GM12873 (cell line): ENCODE data around the gene CLDN2.

Source experiments
- TF ChIP-seq, protein P1 (sequence below): IDR thresholded peaks from 2 replicates; pipeline ENCODE4 v1.5.1; 2012; ENCODE audit warnings: low read depth, mild to moderate bottlenecking, moderate library complexity, low read length, control low read depth; ENCODE audit not compliant: insufficient read depth; ENCODE audit errors: missing control alignments

The CLDN2 gene

DNA sequence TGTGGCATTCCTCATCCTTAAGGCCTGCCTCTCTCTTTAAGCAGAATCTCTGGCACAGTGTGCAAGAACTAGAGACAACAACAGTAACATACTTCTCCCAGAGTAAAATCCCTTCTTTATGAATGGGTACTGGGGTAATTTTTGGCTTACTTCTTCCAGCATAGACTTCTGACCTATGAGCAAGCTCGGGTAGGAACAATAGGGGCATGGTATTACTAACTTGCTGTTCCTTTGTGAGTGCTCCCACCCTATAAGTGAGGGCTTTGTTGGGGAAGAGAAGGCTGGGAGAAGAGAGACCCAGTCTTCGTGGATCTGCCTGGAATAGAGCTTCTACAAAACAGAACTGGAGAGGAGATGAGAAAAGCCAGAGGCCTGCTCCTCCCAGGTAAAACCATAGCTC lies 30.2 kb downstream of the CLDN2 start:
- TF ChIP-seq, protein P1, sequence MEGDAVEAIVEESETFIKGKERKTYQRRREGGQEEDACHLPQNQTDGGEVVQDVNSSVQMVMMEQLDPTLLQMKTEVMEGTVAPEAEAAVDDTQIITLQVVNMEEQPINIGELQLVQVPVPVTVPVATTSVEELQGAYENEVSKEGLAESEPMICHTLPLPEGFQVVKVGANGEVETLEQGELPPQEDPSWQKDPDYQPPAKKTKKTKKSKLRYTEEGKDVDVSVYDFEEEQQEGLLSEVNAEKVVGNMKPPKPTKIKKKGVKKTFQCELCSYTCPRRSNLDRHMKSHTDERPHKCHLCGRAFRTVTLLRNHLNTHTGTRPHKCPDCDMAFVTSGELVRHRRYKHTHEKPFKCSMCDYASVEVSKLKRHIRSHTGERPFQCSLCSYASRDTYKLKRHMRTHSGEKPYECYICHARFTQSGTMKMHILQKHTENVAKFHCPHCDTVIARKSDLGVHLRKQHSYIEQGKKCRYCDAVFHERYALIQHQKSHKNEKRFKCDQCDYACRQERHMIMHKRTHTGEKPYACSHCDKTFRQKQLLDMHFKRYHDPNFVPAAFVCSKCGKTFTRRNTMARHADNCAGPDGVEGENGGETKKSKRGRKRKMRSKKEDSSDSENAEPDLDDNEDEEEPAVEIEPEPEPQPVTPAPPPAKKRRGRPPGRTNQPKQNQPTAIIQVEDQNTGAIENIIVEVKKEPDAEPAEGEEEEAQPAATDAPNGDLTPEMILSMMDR = no peak

DNA sequence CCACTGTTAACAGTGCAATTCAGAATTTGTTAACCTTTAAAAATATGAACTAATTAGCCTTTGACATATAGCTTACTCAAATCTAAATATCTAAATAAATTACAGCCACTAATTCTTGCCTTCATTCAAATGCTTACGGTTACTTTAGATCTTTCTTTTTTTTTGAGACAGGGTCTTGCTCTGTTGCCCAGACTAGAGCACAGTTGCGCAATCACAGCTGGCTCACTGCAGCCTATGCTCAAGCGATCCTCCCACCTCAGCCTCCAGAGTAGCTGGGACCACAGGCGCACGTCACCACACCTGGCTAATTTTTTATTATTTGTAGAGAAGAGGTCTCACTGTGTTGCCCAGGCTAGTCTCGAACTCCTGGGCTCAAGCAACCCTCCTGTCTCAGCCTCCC lies 31.0 kb downstream of the CLDN2 start:
- TF ChIP-seq, protein P1 = no peak

DNA sequence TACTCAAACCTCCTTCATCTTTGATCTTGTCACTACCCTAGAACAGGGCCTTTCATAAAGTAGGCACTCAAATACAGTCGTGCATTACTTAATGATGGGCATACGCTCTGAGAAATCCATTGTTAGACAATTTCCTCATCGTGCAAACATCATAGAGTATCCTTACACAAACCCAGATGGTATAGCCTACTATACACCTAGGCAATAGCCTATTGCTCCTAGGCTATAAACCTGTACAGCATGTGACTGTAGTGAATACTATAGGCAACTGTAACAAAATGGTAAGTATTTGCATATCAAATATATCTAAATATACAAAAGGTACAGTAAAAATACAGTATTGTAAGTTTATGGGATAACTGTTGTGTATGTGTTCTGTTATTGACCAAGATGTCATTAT lies 31.9 kb downstream of the CLDN2 start:
- TF ChIP-seq, protein P1 = no peak

DNA sequence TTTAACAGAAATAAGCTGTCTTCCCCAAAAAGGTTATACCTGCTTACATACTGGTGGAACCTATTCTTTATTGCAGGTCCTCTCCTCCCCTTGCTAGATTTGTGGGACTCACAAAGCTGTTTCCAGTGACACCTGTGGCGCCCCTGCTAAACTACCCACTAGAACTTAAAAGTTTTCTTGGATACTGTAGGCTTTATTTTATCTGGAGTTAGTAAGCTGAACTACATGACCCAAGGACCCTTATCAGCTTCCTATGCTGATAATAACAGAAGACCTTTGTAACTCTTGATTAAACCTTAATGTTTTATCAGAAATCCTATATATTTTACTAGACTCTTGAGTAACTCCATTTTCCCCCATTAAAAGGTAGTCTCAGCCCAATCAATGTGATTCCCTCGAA lies 32.3 kb downstream of the CLDN2 start:
- TF ChIP-seq, protein P1 = no peak

DNA sequence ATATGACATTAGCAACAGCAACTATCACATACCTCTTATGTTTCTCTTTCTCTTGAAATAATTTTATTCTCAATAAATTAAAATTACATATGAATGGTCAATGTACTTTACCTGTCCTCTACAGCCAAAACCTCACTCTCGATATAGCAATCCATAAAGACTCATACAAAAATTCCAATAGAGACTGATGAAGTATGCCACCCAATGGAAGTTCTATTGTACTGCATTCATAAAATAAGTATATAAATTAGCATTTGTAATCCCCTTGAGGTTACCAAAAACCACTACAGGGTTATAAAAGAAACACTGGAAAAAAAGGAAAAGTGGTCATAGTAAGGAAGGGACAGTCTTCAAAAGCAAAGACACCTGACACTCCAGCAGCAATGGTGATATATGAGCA lies 32.8 kb downstream of the CLDN2 start:
- TF ChIP-seq, protein P1 = peak; percentile 27

DNA sequence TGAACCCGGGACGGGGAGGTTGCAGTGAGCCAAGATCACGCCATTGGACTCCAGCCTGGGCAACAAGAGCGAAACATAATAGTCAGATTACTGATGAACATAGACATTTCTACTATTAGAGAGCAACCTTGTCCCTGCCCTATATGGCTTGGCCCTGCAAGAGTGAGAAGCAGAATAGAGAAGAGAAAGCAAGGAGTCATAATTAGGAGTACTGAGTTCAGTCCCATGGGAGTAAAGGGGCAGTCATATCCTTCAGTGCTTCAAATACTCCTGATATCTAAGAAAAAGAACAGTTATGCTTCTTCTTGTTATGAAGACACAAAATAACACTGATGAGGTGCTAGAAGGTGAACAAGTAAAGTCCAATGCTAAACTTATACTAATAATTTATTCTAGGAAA lies 33.8 kb downstream of the CLDN2 start:
- TF ChIP-seq, protein P1 = no peak

DNA sequence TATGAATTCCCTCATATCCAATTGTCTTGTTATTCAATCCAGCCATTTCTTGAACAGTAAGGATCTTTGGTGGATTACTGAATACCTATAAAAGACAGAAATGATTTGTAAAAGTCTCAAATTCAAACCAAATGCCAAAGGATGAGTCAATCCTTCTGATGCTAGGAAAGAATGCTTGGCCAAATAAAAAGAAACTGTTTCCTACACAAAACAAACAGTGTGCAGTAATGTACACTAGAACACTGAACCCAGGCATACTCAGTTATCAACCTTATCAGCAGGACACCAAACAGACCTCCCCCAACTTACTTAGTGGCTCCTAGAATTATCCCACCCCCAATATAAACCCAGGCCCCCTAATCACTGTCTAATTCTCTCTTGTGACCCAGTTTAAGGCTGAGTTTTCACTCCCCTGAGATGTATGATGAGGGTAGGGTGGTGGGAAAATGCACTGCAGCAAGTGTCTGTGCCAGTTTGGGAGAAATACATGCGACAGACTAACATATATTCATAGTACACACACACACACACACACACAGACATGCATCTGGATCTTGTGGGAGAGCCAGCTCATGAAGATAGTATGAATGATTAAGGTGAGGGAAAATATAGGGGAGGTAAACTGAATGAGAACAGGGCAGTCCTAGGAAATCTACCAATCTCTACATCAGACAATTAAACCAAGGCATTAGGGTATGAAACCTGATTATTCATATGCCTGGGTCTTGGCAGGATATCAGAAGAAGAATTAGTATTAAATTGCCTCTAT lies 35.0 kb downstream of the CLDN2 start:
- TF ChIP-seq, protein P1 = no peak
